T47D (cell line): ENCODE measurements around the gene INHBA.

Experiments
- DNase-seq, 2 experiments: peaks; one replicate each; pipeline versions ENCODE4 v3.0.0 to v3.0.0-alpha.2; 2011 to 2012; ENCODE audit warnings: low read depth in 1 of 2, low spot score in 1 of 2
- JUND ChIP-seq: IDR thresholded peaks from 2 replicates; pipeline ENCODE4 v1.6.1; 2012; ENCODE audit warnings: low read depth
- in situ Hi-C: cut with HindIII; loops from 2 replicates; pipeline ENCODE4 v1.10.0; 2016; ENCODE audit warnings: low sequenced_read_pairs, low pct_unique_long_range_greater_than_20kb

Gene INHBA

DNA sequence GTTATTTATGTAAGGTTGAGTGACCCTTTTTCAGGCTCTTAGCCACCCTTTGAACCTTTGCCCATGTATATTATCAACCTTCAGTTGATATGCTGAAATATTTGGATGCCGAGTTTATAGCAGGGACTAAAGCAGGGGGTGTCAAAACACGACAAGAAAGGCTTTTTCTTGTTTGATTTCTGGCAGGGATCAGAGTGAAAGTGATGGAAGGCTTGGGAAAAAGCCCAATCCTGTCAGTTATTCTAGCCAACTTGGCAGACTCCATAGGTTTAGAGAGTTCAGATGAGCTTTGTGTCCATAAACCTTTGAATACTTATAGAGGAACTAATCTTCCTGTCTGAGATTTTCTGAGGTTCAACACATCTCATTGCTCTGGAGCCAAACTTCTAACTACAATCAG lies 47.5 kb downstream of the INHBA start:
- in situ Hi-C loops, result no loop called here
- TF ChIP-seq JUND, result no peak
- DNase-seq, result no peak

GRCh38 chr7:41652267-41652666 lies 50.6 kb downstream of the INHBA start:
- DNase-seq, result no peak
- TF ChIP-seq JUND, result no peak
- in situ Hi-C loops, result no loop called here

DNA sequence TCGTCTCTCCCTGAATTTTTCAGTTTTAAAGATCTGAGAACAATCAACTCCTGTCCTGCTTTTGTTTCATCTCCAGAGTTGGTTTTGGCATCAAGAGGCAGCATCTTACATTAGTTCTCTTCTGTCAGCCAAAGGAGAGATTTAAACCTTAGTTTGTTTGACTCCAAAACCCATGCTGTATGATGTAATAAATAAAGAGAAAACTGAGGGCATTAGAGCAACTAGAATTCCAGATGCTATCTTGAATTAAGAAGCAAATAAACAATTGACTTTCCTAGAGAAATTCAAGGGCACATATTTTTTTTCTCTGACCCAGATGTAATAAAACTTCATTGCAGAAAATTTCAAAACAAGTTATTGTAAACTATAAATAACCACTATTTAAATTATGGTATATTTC lies 54.4 kb downstream of the INHBA start:
- in situ Hi-C loops, result no loop called here
- no peak for DNase-seq
- TF ChIP-seq JUND, result no peak

DNA sequence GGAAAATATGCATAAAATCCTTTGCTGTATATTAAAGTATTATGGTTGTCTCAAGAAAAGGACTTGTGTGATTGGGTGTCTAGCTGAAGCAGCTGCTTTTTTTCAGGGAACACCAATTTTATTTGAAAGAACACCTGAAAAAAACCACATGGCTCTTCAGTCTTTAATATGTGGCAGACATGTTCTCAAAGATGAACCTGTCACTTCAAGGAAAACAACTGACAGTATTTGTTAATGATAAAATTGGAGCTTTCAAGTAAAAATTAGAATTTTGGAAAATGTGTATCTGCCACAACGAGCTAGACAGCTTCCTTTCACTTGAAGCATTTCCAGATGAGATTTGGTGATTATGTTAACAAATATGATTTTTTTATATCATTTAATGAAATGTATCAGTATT lies 59.3 kb downstream of the INHBA start:
- no peak for TF ChIP-seq JUND
- DNase-seq, result no peak
- in situ Hi-C loops, result no loop called here

- no peak for TF ChIP-seq JUND
- DNase-seq, result no peak
- in situ Hi-C loops, result no loop called here
These were observed 61.2 kb downstream of the INHBA start for GRCh38 chr7:41641665-41642014.

GRCh38 chr7:41641011-41641664 lies 61.8 kb downstream of the INHBA start:
- DNase-seq, result no peak
- no peak for TF ChIP-seq JUND
- in situ Hi-C loops, result no loop called here

DNA sequence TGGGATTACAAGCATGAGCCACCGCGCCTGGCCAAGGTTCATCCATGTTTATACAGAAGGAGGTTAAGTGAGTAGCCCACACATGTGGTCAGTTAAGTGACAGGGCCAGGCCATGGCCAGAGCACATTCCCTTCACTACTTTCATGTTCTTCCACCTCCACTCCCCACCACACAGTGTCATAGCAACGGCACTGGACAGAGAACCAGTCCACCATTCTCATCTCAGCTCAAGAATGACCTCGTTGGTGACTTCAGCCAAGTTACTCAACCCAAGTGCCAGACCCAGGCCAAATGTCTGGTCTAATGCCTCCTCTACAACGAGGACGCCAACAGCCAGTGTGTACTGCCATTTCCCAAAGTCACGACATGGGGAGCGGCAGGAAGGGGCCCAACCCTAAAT lies 62.4 kb downstream of the INHBA start:
- in situ Hi-C loops, result no loop called here
- DNase-seq, result no peak
- no peak for TF ChIP-seq JUND

DNA sequence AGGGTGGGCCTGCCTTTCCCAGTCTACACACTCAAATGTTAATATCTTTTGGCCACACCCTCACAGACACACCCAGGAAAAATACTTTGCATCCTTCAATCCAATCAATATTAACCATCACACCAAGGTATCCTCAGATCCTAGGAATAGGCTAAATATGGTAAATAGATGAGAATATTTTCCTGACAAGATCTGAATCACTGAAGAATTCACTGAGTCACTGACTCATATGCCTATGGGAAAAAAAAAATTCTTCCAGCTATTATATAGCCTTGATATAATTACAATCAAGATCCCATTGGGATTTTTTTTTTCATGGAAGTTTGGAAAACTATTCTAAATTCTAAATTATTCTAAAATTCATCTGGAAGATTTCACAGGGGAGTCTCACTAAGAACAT lies 65.8 kb downstream of the INHBA start:
- in situ Hi-C loops, result no loop called here
- TF ChIP-seq JUND, result no peak
- DNase-seq, result no peak
